DMS 273 (cell line): ENCODE data around the gene SMCO2.

ENCODE experiments used
- DNase-seq: peaks from one replicate; lab custom pipeline; 2025; ENCODE audit not compliant: unreplicated experiment; lab: John Stamatoyannopoulos, UW

The SMCO2 gene

GRCh38 chr12:27550653-27550975 lies 104.1 kb downstream of the SMCO2 start:
- DNase-seq, result no peak

GRCh38 chr12:27551172-27551840 lies 104.8 kb downstream of the SMCO2 start:
- no peak for DNase-seq
